Globus pallidus (tissue), 1 donor: ENCODE data around the gene PRR15.

ENCODE experiments used
- DNase-seq: peaks from one replicate; pipeline ENCODE4 v3.0.0-alpha.2; 2015; ENCODE audit warnings: low spot score

Gene PRR15

GRCh38 chr7:29569648-29570047, 6.0 kb downstream of the PRR15 start:
- no peak for DNase-seq

GRCh38 chr7:29572558-29572957, 8.9 kb downstream of the PRR15 start:
- no peak for DNase-seq

- no peak for DNase-seq
Measured at GRCh38 chr7:29573567-29573966, 9.9 kb downstream of the PRR15 start.

GRCh38 chr7:29574659-29575058, 11.0 kb downstream of the PRR15 start:
- DNase-seq: no peak

- DNase-seq: no peak
Measured at GRCh38 chr7:29587195-29587808, 23.7 kb downstream of the PRR15 start.

- DNase-seq: no peak
Measured at GRCh38 chr7:29588212-29588611, 24.6 kb downstream of the PRR15 start.

GRCh38 chr7:29588900-29589696, 25.5 kb downstream of the PRR15 start:
- no peak for DNase-seq

GRCh38 chr7:29592866-29593265, 29.2 kb downstream of the PRR15 start:
- no peak for DNase-seq

GRCh38 chr7:29593459-29593858, 29.8 kb downstream of the PRR15 start:
- DNase-seq: no peak

GRCh38 chr7:29596593-29597178, 33.1 kb downstream of the PRR15 start:
- DNase-seq: no peak

- no peak for DNase-seq
Measured at GRCh38 chr7:29597266-29597665, 33.6 kb downstream of the PRR15 start.

- DNase-seq: no peak
Measured at GRCh38 chr7:29598137-29598536, 34.5 kb downstream of the PRR15 start.

GRCh38 chr7:29598613-29599012, 35.0 kb downstream of the PRR15 start:
- DNase-seq: no peak

- DNase-seq: no peak
Measured at GRCh38 chr7:29599026-29599425, 35.4 kb downstream of the PRR15 start.

GRCh38 chr7:29600661-29601060, 37.0 kb downstream of the PRR15 start:
- DNase-seq: no peak

GRCh38 chr7:29604052-29604451, 40.4 kb downstream of the PRR15 start:
- no peak for DNase-seq

- DNase-seq: no peak
Measured at GRCh38 chr7:29604702-29605101, 41.1 kb downstream of the PRR15 start.

- no peak for DNase-seq
Measured at GRCh38 chr7:29605671-29606070, 42.0 kb downstream of the PRR15 start.

GRCh38 chr7:29606287-29606721, 42.7 kb downstream of the PRR15 start:
- no peak for DNase-seq

- DNase-seq: no peak
Measured at GRCh38 chr7:29606830-29607229, 43.2 kb downstream of the PRR15 start.

GRCh38 chr7:29607259-29607658, 43.6 kb downstream of the PRR15 start:
- DNase-seq: no peak

- DNase-seq: no peak
Measured at GRCh38 chr7:29607889-29608288, 44.3 kb downstream of the PRR15 start.
